Activated CD4-positive, alpha-beta T cell treated with anti-CD3 and anti-CD28 coated beads, Interleukin-2, Interleukin-4, amounts not matched to agents 100 ng/mL and 50 ng/mL, durations not matched to agents 16 hours and 8 hours (primary cell): ENCODE measurements around the gene TMEM271.

ENCODE experiments used
- DNase-seq: peaks from one replicate; pipeline ENCODE4 v3.0.0-alpha.2; 2020; ENCODE audit warnings: low spot score

The TMEM271 gene

DNA sequence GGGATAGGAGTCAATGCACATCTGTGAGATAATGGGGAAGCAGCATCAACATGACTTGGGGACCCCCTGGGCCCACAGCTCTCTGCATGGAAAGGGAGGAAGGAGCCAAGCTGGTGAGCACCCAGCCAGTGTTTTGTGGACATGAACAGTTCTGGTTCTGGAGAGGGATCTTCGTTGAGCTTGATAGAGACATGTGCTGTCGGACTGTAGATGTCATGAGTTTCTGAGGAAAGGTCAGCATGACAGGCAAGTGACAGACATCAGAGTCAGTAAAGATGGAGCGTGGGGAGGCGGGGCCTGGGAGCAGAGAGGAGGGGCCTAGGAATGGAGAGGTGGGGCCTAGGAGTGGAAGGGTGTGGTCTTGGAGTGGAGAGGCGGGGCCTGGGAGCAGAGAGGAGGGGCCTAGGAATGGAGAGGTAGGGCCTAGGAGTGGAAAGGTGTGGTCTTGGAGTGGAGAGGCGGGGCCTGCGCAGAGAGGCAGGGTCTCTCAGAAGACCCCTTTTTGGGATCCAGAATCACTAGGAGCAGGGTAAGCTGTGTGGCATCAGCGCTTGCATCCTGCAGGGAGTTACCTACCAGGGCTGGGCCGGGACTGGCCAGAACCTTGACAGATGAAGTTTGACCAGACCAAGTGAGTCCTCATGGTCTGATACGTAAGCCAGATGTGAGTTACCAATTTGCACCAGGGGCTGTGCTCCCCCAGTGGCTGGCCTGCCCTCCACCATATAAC, 43.3 kb downstream of the TMEM271 start:
- DNase-seq = no peak

DNA sequence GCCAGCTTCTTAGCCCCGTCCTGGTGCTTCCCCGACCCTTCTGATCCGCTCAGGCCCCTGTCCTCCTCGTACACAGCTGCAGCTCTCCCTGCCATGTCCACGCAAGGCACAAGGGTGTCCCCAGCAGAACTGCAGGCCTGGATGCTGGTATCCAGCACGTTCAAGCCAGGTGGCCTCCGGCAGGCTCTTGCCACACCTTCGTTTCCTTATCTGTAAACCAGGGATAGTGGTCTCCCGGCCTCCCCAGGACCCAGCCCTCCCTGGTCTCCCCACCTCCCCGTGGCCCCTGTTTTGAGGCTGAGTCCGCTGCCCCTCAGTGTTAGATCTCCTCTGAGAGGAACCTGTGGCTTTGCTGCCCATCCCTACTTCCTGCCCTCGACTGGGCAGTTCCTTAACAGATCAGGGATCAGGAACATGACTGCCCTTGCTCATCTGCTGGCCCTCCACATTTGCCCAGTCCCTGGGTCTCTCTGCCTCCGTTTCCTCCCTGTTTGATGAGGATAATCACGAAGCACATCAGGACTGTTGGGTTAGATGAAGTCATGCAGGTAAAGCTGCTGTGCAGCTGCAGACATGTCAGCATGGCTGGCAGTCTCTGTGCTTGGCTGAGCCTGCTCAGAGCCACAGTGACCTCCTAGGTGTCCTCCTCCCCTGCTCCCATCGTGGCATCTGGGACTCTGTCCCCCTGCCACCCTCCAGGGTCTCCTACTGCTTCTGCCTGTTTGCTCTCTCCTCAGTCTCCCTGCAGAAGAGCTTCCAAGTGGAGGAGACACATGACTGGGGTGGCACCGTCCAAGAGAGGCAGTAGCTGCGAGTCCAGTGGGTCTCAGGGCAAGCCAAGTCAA, 44.2 kb downstream of the TMEM271 start:
- no peak for DNase-seq

DNA sequence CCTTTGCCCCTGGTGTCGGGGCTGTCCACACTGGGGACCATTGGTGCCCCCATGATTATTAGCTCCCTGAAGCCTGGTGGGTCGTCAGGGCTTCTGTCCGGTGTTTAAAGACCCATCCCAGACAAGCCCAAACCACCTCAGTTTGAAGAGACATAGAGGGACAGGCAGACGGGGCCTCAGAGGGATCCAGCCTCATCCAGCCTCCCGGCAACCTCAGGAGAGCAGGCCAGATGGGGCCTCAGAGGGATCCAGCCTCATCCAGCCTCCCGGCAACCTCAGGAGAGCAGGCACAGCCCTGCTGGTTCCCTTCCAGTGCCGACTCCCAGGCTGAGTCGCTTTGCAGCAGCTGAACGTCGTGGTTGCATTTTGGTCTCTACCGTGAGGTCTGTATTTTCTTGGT, 45.0 kb downstream of the TMEM271 start:
- no peak for DNase-seq

DNA sequence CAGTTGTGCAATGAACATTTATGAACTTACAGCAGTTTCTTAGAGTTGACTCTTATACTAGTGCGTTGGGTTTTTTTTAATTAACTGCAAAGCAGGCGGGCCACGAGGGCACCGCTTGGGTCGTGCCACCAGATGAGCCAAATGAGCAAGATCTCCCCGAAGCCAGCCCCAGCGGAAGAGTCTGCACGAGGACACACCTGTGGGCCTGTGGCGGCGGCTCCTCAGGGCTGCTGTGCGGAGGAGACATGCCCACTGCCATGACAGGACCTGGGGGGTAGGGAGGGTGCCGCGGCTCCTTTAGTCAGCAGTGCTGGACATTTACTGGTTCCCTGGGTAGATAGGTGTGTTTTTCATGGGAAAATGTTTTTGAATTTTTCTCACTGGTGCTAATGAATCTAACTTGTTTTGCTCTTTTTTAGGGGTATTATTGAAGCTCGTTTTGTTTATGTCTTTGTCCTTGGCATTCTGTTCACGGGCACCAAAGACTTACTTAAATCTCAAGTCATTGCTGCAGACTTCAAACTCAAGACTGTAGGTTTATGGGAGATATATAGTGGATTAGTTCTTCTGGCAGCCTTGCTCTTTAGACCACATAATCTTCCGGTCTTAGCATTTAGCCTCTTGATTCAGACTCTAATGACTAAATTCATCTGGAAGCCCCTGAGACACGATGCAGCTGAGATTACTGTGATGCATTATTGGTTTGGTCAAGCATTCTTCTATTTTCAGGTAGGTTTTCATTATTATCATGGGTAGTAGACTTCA, 45.9 kb downstream of the TMEM271 start:
- no peak for DNase-seq

DNA sequence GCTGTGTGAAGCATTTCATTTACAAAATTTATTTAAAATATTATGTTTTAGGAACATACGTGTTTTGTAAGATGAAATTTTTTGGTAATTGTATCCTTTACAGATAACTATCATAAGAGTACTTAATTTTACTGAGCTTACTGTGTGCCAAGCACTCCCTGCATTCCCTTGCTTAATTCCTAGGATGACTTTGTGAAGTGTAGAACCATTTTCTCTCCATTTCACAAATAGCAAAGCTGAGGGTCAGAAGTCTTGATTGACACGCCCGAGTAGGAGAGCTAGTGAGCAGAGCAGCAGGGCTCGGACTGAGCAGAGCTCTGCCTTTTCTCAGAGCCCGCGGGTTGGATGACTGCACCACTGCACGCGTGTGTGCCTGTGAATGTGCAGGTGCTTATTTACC, 46.5 kb downstream of the TMEM271 start:
- DNase-seq = no peak

DNA sequence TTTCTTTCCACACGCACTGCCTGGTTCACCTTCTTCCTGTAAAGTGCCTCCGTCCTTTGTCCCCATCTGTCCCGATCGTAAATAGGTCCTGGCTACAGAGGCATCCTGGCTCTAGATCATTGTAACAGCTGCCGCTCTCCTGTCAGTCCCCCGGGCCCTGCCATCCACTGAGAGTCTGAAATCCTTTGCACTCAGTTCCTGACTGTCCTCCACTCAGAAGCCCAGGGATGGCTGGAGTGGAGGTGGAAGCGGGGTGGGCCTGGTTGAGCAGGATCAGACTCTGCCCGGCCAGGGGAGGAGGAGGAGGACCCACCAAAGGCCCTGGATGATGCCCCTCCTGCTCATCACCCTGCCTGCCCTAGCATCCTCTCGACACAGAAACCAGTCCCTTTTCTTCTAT, 47.3 kb downstream of the TMEM271 start:
- no peak for DNase-seq

DNA sequence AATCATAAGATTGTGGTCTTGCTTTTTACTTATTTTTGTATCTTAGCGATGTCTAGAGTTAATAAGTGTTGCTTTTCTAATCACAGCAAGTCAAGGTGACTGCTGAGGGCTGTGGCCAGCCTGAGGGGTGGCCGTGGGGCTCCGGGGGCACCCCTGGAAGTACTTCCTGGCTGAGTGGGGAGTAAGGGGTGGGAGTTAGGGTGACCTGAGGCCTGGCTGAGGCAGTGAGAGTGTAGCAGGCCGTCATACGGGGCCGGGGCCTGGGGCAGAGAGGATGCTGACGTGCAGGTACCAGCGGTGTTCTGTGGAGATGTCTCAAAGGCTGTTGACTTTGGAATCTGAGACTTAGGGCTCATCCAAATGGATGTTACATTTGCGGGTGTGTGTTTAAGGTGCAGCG, 47.8 kb downstream of the TMEM271 start:
- no peak for DNase-seq

DNA sequence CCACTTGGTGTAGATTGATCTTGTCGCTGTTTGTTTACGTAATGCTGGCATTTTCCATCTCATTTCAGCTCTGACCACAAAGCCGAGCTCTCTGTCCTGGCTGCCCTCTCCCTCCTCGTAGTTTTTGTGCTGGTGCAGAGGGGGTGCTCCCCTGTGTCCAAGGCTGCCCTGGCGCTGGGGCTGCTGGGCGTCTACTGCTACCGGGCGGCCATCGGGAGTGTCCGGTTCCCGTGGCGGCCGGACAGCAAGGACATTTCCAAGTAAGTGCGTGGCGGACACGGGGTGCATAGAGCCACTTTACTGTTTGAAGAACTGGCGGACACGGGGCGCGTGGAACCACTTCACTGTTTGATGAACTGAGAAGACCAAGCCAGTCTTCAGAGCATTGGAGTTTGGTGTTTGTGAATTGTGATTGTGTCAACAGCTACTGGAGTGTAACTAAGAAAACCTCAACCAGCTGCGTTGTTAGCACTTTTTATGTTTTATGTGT, 49.1 kb downstream of the TMEM271 start:
- DNase-seq = no peak

DNA sequence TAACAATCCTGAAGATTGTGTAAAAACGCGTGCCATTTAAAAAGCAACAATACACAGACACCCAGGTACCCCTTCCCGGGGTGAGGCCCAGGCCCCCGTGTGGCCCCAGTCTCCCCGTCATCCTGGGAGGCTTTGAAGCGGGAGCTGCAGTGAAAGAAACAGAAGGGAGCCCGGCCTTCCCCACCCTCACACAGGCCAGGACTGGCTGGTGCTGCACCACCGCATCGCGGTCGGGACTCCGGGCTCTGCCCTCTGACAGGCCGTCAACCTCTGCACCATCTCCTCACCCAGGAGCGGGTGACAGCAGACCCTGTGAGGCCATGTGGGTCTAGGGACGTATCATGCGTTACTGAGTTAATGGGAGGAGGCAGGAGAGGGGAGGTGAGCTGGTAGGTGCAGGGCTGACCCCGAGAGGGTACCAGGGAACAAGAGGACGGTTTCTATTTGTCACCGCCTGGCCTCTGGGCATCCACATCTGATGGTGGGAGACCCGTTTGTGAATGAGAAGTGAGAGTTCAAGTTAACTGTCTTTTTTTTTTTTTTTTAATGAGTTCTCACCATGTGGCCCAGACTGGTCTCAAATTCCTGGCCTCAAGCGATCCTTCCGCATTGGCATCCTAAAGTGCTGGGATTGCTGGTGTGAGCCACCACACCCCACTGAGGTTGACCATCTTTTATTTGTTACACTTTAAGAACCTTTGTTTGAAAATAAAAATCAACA, 49.7 kb downstream of the TMEM271 start:
- DNase-seq = no peak

DNA sequence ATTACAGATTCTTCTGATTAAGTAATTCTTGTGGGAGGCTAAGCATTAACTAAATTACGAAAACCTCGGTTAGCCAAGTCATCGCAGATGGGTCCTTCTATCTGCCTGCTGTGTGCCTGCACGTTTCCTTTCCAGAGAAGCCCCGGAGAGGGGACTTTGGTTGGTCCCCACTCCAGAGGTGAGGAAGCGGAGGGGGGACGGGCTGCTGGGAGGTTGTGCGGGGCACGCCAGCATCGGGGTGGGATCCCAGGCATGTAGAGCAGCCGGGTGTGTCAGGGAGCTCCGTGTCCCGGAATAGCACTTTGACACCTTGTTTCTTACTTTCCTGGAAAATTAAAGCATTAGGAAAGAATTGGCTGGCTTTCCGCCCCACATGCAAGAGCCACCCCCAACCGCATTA, 50.4 kb downstream of the TMEM271 start:
- DNase-seq = no peak

DNA sequence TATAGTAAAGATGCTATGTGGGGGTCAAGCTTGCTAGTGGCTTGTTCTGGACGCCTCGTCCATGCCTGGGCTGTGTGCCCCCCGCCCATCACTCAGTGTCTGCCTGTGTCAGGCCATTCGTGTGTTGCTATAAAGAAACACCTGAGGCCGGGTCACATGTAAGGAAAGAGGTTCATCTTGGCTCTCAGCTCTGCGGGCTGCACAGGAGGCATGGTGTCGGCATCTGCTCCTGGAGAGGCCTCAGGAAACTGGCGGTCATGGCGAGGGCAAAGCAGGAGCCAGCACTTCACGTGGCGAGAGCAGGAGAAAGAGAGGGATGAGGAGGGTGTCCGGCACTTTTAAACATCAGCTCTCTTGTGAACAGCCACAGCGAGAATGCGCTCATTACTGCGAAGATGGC, 51.9 kb downstream of the TMEM271 start:
- DNase-seq = no peak
